Progenitor cell of endocrine pancreas (in vitro differentiated cells): ENCODE measurements around the gene BFSP2. TPM values are rescaled to one million over a fixed set of nuclear protein-coding genes. Genes with fewer than 3 reads are reported as not detected.
"Not testable (repeated sequence)": the region's sequence is repeated elsewhere in the genome, so short reads cannot be mapped to it uniquely, and the experiment has no call there.

Source experiments
- DNase-seq: peaks from one replicate; pipeline ENCODE4 v3.0.0; 2021; ENCODE audit warnings: low spot score; ENCODE audit not compliant: unreplicated experiment
- H3K27ac Mint-ChIP-seq: 2 replicates; pipeline ENCODE4 v1.8.0; 2021; ENCODE audit warnings: mild to moderate bottlenecking, moderate library complexity, mixed read lengths
- H3K27me3 Mint-ChIP-seq: 2 replicates; pipeline ENCODE4 v1.8.0; 2021; ENCODE audit warnings: mixed read lengths
- H3K36me3 Mint-ChIP-seq: 2 replicates; pipeline ENCODE4 v1.8.0; 2022; ENCODE audit warnings: mixed read lengths; ENCODE audit not compliant: insufficient read depth
- H3K4me1 Mint-ChIP-seq: 2 replicates; pipeline ENCODE4 v1.8.0; 2021; ENCODE audit warnings: low read depth, mixed read lengths
- H3K4me3 Mint-ChIP-seq: 2 replicates; pipeline ENCODE4 v1.8.0; 2021; ENCODE audit warnings: low read depth, mild to moderate bottlenecking, moderate library complexity, mixed read lengths
- H3K9me3 Mint-ChIP-seq: 2 replicates; pipeline ENCODE4 v1.8.0; 2021; ENCODE audit warnings: low read depth, mixed read lengths
- total RNA-seq: library from RNA; stranded (reverse); gene quantifications from 2 replicates; pipeline ENCODE4 v1.2.1, GENCODE V29; 2021
- TF ChIP-seq, protein P1 (sequence below): fragments of 200-600 bp; sonication (generic); IDR thresholded peaks from one replicate; pipeline ENCODE4 v1.5.0; 2021; ENCODE audit warnings: antibody characterized with exemption, mild to moderate bottlenecking; ENCODE audit not compliant: unreplicated experiment

Gene BFSP2
- total RNA-seq, 1 donor from 2014 or later = not detected

DNA sequence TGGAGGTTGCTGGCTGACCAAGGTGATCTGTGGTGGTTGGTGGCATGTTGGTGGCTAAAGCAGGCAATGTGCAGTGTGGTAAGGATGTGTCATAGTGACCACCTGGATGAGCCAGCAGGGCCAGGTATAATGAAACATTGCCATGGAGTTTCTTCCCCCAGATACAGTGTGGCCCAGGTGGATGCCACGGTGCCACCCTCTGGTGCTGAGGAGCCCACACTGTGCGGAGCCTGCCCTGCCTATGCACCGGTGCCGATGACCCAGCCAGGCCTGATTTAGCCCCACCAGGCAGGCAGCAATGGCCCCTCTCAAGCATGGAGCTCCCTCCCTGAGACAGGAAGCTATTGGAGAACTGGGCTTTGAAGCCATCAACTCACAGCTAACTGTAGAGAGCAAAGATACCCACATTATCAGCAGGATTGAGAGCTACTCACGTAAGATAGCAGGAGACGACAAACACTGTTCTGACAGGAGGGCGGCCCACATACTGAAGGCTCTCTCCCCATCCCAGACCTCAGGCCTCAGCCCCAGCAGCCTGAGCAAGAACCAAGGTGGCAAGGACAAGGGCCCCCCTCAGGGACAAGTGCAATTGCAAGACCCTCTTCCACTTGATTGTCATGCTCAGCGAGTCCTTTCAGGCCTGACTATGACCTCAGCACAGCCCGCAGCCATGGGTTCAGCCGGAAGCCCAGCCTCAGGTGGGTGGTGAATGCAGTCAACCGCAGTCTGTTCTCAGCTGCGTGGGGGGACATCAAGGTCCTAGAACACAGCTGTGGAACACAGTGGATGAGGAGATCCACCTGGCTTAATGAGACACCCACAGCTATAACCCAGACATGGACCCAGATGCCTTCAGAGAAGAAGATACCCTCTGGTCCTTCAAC, 90.9 kb downstream of the BFSP2 start:
- Mint-ChIP-seq H3K36me3 (peaks cover 3% of the 10 kb centered on the region), H3K27ac (peak overlapping the region; percentile 53), H3K9me3 (peaks cover 9% of the 10 kb centered on the region), H3K4me1 (peaks cover 9% of the 10 kb centered on the region), H3K27me3 (no peaks in the 10 kb centered on the region), H3K4me3 (no peak overlapping the region)
- TF ChIP-seq, protein P1, sequence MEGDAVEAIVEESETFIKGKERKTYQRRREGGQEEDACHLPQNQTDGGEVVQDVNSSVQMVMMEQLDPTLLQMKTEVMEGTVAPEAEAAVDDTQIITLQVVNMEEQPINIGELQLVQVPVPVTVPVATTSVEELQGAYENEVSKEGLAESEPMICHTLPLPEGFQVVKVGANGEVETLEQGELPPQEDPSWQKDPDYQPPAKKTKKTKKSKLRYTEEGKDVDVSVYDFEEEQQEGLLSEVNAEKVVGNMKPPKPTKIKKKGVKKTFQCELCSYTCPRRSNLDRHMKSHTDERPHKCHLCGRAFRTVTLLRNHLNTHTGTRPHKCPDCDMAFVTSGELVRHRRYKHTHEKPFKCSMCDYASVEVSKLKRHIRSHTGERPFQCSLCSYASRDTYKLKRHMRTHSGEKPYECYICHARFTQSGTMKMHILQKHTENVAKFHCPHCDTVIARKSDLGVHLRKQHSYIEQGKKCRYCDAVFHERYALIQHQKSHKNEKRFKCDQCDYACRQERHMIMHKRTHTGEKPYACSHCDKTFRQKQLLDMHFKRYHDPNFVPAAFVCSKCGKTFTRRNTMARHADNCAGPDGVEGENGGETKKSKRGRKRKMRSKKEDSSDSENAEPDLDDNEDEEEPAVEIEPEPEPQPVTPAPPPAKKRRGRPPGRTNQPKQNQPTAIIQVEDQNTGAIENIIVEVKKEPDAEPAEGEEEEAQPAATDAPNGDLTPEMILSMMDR = no peak
- DNase-seq = no peak

DNA sequence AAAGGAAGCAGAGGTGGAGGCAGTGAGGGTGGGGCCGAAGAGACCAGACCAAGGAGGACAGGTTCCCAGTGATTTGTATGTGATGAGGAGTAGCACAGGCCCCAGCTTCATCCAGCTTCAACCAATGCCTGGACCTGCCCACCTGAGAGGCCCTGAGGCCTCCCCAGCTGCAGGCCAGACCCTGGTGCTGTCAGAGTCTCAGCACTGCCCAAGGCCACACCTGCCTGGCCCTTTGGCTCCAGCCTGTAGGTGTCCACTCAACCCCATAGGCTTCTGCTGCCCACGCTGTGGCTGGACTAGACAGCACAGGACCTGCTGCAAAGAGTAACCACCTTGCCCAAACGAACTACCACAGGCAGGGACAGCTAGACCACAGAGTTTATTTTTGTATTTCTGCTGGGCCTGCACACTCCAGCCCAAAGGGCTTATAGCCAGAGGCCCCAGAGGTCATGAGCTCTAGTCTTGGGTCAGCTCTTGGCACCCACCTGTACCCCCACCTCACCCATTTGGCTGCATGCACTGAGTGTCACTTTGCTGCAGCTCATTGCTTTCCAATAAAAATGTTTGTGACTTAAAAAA, 91.7 kb downstream of the BFSP2 start:
- Mint-ChIP-seq H3K36me3 (peaks cover 2% of the 10 kb centered on the region), H3K9me3 (peaks cover 8% of the 10 kb centered on the region), H3K4me3 (no peak overlapping the region), H3K27me3 (no peaks in the 10 kb centered on the region), H3K27ac (no peak overlapping the region), H3K4me1 (peaks cover 9% of the 10 kb centered on the region)
- DNase-seq = no peak
- TF ChIP-seq, protein P1 = no peak

DNA sequence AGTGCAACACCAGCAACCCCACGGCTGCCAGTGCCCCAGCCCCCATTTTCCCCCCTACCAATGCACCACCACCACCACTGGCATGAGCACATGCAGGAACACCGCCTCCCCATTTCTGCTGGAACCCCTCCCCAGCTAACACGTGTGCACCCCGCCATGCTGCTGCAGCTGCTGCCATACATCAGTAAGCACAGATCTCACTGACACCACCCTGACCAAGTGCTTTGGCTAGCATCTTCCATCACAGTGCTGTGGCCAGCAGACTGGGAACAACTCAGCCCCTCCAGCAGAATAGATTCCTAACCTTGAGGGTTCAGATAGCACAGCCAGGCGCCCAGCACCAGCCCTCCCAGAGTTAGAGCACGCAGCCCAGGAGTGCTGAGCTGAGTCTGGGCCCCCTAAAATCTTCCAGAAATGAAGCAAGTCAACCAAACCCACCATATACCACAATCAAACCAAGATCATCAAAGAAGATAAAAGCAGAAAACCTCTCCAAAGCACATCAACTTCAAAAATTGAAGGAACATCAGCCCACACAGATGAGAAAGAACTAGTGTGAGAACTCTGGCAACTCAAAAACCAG, 92.4 kb downstream of the BFSP2 start:
- Mint-ChIP-seq H3K27me3 (no peaks in the 10 kb centered on the region), H3K36me3 (no peaks in the 10 kb centered on the region), H3K9me3 (peaks cover 5% of the 10 kb centered on the region), H3K4me1 (peaks cover 9% of the 10 kb centered on the region), H3K4me3 (no peak overlapping the region), H3K27ac (no peak overlapping the region)
- no peak for DNase-seq
- TF ChIP-seq, protein P1 = no peak

DNA sequence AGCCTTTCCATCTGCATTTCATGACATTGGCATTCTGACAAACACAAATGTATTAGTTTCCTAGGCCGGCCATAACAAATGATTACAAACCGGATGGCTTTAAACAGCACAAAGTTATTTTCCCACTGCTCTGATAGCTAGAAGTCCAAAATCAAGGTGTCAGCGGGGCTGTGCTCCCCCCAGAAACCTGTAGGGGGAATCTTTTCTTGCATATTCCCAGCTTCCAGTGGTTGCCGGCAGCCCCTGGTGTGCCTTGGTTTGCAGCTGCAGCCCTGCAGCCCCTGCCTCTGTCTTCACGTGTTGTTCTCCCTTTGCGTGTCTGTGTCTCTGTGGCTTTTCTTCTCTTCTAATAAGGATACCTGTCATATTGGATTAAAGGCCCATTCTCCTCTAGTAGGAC, 94.6 kb downstream of the BFSP2 start:
- Mint-ChIP-seq H3K9me3 (no peaks in the 10 kb centered on the region), H3K27ac (no peak overlapping the region), H3K27me3 (no peaks in the 10 kb centered on the region), H3K36me3 (no peaks in the 10 kb centered on the region), H3K4me3 (no peak overlapping the region), H3K4me1 (peaks cover 5% of the 10 kb centered on the region)
- TF ChIP-seq, protein P1 = peak; percentile 53
- DNase-seq = no peak

DNA sequence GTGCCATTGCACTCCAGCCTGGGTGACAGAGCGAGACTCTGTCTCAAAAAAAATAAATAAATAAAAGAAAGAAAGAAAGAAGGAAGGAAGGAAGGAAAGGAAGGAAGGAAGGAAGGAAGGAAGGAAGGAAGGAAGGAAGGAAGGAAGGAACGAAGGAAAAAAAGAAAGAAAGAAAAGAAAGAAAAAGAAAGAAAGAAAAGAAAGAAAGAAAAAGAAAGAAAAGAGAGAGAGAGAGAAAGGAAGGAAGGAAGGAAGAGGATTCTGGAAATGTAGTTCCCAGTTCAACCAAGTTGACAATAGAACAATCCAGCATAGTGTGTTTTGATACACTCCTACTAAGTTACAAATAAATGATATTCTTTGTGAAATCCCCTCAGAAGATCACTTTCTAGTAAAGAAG, 102.7 kb downstream of the BFSP2 start:
- H3K4me1 Mint-ChIP-seq = peaks cover 19% of the 10 kb centered on the region
- not testable (repeated sequence) for H3K36me3 Mint-ChIP-seq, H3K4me3 Mint-ChIP-seq, H3K27me3 Mint-ChIP-seq, H3K27ac Mint-ChIP-seq, DNase-seq, H3K9me3 Mint-ChIP-seq
